GM12891 (cell line): ENCODE measurements around the gene SNRNP25.

Experiments
- PAX5 ChIP-seq: IDR thresholded peaks from 2 replicates; pipeline ENCODE4 v1.6.1; 2011; ENCODE audit warnings: low read length, moderate library complexity, mild to moderate bottlenecking; ENCODE audit not compliant: insufficient read depth, severe bottlenecking
- POLR2A ChIP-seq: IDR thresholded peaks from 2 replicates; pipeline ENCODE4 v1.6.1; 2011; ENCODE audit warnings: low read depth, low read length, control low read depth
- POLR2AphosphoS5 ChIP-seq: IDR thresholded peaks from 2 replicates; pipeline ENCODE4 v1.6.1; 2011; ENCODE audit warnings: low read depth, low read length, control low read depth
- TAF1 ChIP-seq: IDR thresholded peaks from 2 replicates; pipeline ENCODE4 v1.6.1; 2011; ENCODE audit warnings: low read depth, low read length, control low read depth

DNA sequence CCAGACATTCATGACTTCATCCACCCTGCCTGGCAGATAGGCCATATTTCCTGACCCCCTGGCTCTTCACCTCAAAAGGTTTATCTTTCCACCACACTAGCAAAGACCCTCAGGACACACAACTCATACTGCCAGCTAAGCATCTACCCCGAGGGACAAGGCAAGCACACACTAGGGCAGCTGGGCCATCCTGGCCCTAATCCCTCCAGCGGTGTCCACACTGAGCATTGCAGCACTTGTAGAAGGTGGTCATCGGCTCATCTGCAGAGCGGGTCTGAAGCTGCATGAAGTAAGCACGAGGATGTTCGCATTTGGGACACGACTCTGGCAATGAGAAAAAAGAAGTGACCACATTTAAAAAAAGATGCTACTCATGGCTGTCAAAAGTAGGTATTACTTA lies 6.4 kb upstream of the SNRNP25 start:
- TF ChIP-seq POLR2AphosphoS5 (no peak), POLR2A (no peak), TAF1 (no peak), PAX5 (no peak)
